Ishikawa (cell line): ENCODE results near the gene ANKS6.

Source experiments
- CEBPB ChIP-seq: IDR thresholded peaks from 2 replicates; pipeline ENCODE4 v1.6.1; 2012
- CREB1 ChIP-seq: IDR thresholded peaks from 2 replicates; pipeline ENCODE4 v1.6.1; 2012; ENCODE audit warnings: low read depth
- EGR1 ChIP-seq: IDR thresholded peaks from 2 replicates; pipeline ENCODE4 v1.6.1; 2012
- FOXM1 ChIP-seq: IDR thresholded peaks from 2 replicates; pipeline ENCODE4 v1.6.1; 2012; ENCODE audit warnings: low read depth, borderline replicate concordance
- NFIC ChIP-seq: IDR thresholded peaks from 2 replicates; pipeline ENCODE4 v1.6.1; 2012
- RAD21 ChIP-seq: IDR thresholded peaks from 2 replicates; pipeline ENCODE4 v1.6.1; 2012; ENCODE audit warnings: low read depth
- TAF1 ChIP-seq: IDR thresholded peaks from 2 replicates; pipeline ENCODE4 v1.6.1; 2012; ENCODE audit warnings: low read depth, mild to moderate bottlenecking
- TCF12 ChIP-seq: IDR thresholded peaks from 2 replicates; pipeline ENCODE4 v1.6.1; 2012; ENCODE audit warnings: low read depth
- TEAD4 ChIP-seq: IDR thresholded peaks from 2 replicates; pipeline ENCODE4 v1.6.1; 2012
- YY1 ChIP-seq: IDR thresholded peaks from 2 replicates; pipeline ENCODE4 v1.6.1; 2012; ENCODE audit warnings: low read depth
- ZBTB7A ChIP-seq: IDR thresholded peaks from 2 replicates; pipeline ENCODE4 v1.6.1; 2012; ENCODE audit warnings: low read depth
- TF ChIP-seq, protein P1 (sequence below): IDR thresholded peaks from 2 replicates; pipeline ENCODE4 v1.6.1; 2012; ENCODE audit warnings: low read depth, mild to moderate bottlenecking
- TF ChIP-seq, protein P2 (sequence below): IDR thresholded peaks from 2 replicates; pipeline ENCODE4 v1.6.1; 2012
- TF ChIP-seq, protein P3 (sequence below): IDR thresholded peaks from 2 replicates; pipeline ENCODE4 v1.6.1; 2012

The ANKS6 gene

DNA sequence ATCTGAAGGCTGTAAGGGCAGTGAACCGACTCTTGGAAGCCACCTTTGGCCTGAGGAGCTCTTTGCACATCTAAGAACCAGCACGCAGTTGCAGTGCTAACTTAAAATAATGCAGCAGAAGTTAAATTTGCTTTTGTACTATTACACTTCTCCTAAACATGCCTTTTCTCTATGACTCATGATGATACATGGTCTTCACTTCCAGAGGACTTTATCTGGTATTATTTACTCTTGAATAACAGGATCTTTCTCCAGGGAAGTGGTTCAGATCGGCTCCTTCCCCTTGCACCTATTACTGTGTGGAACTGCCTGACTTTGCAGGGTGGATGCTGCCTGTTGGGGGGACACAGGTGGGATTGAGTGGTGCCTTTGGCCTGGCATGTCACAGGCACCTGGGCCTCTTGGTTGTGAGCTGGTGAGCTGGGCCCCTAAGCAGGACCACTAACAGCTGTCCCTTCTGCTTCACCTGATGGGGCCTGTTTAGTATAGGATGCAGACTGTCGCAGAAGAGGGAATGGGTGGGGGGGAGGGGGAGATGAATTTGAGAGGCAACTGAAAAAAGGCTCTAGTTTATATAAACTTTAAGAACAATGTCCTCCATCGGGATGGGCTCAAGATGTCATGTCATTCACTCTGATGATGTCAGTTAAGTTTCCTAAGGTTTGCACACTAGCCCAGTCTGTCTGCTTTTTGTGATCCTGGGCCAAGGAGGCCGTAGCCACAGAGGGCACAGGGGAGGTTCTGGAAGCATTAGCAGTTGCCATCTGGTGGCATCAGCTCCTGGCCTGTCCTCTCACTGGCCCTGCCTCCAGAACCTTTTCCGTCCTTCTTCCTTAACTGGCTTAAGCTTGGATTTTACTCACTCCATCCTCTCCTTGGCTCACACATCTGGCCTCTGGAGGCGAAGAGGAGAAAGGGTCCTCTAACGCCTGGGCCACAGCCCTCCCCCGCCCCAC is 53.8 kb downstream of the ANKS6 start:
- TF ChIP-seq ZBTB7A (no peak), FOXM1 (no peak), TAF1 (no peak)

DNA sequence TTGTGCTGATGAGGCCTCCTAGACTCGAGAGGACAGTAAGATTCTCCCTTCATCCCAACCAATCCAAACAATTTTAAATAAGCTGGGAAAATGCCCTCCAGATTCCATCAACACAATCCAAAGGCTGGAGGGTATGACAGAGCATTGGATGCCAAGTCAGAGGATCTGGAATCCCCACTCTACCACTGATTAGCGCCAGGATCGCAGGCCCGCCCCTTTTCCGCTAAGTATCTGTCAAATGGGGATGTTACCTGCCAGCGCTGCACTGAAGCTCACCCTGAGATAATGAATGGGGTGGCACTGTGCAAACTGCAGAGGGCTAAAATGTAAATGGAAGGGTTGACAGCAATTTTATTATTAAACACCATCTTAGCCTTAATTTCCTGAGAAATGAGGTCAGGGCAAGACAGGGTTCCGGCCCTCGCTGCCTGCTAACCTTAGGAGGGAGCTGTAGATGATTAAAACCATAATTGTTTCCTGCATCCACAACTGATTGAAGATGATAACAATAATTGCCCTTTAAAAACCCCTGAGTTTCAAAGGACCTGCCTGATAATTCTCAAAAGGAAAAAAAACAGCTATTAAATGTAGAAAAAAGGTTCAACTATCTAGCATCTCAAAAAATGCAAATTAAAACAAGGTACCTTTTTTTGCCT is 56.0 kb downstream of the ANKS6 start:
- TF ChIP-seq, protein P1, sequence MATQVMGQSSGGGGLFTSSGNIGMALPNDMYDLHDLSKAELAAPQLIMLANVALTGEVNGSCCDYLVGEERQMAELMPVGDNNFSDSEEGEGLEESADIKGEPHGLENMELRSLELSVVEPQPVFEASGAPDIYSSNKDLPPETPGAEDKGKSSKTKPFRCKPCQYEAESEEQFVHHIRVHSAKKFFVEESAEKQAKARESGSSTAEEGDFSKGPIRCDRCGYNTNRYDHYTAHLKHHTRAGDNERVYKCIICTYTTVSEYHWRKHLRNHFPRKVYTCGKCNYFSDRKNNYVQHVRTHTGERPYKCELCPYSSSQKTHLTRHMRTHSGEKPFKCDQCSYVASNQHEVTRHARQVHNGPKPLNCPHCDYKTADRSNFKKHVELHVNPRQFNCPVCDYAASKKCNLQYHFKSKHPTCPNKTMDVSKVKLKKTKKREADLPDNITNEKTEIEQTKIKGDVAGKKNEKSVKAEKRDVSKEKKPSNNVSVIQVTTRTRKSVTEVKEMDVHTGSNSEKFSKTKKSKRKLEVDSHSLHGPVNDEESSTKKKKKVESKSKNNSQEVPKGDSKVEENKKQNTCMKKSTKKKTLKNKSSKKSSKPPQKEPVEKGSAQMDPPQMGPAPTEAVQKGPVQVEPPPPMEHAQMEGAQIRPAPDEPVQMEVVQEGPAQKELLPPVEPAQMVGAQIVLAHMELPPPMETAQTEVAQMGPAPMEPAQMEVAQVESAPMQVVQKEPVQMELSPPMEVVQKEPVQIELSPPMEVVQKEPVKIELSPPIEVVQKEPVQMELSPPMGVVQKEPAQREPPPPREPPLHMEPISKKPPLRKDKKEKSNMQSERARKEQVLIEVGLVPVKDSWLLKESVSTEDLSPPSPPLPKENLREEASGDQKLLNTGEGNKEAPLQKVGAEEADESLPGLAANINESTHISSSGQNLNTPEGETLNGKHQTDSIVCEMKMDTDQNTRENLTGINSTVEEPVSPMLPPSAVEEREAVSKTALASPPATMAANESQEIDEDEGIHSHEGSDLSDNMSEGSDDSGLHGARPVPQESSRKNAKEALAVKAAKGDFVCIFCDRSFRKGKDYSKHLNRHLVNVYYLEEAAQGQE = no peak
- TF ChIP-seq NFIC (no peak), FOXM1 (no peak), CEBPB (no peak), RAD21 (no peak), ZBTB7A (no peak)

DNA sequence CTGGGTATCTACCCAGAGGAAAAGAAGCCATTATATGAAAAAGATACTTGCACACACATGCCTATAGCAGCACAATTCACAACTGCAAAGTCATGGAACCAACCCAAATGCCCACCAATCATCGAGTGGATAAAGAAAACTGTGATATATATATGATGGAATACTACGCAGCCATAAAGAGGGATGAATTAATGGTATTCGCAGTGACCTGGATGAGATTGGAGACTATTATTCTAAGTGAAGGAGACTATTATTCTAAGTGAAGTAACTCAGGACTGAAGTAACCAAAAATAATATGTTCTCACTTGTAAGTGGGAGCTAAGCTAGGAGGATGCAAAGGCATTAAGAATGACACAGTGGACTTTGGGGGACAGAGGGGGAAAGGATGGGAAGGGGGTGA is 57.6 kb downstream of the ANKS6 start:
- TF ChIP-seq CREB1 = no peak
- no peak for TF ChIP-seq EGR1
- TF ChIP-seq, protein P2, sequence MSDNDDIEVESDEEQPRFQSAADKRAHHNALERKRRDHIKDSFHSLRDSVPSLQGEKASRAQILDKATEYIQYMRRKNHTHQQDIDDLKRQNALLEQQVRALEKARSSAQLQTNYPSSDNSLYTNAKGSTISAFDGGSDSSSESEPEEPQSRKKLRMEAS = no peak
- TF ChIP-seq, protein P3, sequence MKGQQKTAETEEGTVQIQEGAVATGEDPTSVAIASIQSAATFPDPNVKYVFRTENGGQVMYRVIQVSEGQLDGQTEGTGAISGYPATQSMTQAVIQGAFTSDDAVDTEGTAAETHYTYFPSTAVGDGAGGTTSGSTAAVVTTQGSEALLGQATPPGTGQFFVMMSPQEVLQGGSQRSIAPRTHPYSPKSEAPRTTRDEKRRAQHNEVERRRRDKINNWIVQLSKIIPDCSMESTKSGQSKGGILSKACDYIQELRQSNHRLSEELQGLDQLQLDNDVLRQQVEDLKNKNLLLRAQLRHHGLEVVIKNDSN = no peak
- no peak for TF ChIP-seq TCF12
- TF ChIP-seq ZBTB7A = no peak
- TF ChIP-seq, protein P1 = no peak

DNA sequence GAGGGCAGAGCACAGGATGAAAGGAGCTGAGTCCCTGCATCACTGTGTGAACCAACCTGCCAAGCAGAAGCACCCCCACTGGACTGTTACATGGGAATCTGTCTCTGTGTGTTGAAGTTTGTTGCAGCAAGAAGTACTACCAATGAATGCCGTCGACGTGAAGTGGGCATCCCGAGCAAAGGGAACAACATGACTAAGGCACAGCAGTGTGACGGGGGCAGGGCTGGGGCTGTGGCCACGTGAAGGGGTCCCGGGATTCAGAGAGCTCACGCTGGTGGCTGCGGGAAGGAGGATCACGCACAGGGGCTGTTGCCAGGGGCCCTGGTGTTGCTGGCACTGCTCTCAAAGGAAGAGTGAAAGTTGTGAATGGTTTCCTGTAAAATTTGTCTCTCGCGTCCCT is 60.1 kb downstream of the ANKS6 start:
- no peak for TF ChIP-seq RAD21
- TF ChIP-seq, protein P2 = no peak
- TF ChIP-seq, protein P3 = no peak
- TF ChIP-seq YY1 = no peak
- TF ChIP-seq TCF12 = no peak

DNA sequence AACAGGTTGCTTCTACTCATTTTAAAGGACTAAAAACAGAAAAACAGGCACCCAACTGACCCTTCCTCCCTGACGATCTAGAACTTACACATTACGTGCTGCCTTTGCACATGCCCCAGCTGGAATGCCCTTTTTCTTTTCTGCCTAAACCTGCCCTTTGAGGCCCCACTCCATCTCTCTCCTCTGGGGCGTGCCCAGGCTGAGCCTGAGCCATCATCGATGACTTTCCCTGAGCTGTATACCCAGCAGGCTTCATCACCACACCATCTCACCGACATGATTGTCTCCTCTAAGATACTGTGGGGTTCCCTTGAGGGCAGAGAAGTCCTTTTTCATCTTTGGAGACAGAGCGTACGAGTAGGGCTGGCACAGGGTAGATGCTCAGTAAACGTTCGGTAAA is 63.6 kb downstream of the ANKS6 start:
- TF ChIP-seq, protein P1 = no peak
- TF ChIP-seq TAF1 (no peak), EGR1 (no peak), TCF12 (no peak), TEAD4 (no peak), NFIC (no peak)
- TF ChIP-seq, protein P3 = no peak
- TF ChIP-seq, protein P2 = no peak
